Aortic smooth muscle cell (primary cell): Measurements from ENCODE around the gene IL36RN. TPM values are rescaled to one million over a fixed set of nuclear protein-coding genes. Genes with fewer than 3 reads are reported as not detected.

Experiments
- total RNA-seq: library from RNA; depleted of rRNA; stranded (reverse); fragments of >200 nt; gene quantifications from 2 replicates; pipeline ENCODE4 v1.2.3, GENCODE V29; 2014

Gene IL36RN
- total RNA-seq: not detected in 2 replicates

DNA sequence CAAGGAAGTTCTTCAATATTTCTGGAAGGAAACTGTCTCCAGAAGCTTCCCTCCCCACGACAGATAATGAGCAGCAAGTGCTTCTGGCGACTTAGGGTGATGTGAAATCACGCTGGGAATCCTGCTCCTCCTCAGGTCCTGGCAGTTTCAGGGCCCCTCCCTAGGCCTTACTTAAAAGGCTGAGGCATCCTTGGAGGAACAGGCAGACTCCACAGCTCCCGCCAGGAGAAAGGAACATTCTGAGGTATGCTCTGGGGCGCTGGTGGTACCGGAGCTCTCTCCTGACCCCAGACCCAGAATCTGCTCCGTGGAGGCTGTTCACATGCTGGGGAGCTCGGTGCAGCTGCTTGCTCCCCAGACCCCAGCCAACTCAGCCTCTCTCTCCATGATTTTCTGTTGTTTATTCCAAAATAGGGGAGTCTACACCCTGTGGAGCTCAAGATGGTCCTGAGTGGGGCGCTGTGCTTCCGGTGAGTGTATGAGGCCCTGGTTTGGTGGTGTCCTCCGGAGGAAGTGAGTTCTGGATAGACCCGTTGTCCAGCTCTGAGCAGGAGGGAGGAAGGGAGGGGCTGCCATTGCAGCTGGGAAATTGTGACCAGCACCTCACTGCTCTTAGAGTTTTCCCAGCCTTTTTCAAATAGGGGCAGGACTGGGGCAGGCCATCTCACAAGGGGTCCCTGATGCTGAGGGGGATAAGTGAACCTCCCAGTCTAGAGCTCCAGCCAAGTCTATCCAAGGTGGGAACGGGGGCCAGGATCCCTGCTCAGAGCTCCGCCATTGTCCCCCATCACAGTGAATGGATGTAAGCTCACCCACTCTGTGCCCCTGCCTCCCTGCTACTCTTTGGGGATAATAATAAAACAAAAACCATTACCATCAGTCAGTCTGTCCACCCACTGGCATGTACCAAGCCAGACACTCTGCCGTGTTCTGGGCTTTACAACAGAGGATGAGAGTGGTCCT, at the start of gene IL36RN:
IL36RN (plus strand) TSS at position 201 of the 963 bp plus-strand sequence; CDS start at position 442, 241 bp downstream.

DNA sequence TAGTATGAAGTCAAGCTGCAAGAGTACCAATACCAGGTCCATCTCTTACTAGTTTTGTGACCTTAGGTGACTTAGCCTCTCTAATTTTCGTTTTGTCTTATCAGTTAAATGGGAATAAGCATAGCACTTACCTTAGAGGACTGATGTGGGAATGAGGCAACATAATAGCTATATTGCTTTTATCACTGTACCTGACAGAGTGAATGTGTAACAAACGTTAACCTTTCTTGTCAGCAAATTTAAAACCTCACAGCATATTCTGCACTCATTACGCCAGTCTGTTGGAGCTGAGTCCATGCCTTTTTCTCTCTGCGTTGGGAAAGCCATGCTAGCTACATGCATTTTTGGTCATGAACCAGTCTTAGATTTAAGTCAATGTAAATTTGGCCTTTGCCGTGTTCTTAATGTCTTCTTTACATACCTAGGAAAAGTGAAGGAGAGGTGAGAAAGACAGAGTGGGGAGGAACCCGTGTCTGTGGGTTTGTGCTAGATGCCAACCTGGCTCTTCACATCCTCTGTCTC, 6.5 kb upstream of the IL36RN start, which contains the start of gene IL36B:
IL36B (minus strand) TSS at position 472 of the 522 bp plus-strand sequence.

DNA sequence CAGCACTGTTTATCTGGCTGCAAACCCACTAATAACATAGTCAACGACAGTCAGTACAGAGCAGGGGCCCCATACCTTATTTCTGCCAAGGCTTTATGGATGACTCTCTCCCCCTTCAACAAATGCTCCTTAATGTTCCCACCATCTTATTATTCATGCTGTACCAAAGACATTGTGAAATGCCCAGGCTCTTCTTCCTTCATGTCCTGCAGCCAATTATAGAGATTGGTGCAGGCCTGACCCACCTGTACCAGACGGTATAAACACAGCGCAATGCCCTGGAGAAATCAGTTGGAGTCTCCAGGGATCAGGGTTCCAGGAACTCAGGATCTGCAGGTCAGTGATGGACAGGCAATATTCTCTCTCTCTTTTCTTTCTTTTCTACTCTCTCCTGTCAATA, 8.7 kb downstream of the IL36RN start, which contains the start of gene IL1F10:
IL1F10 (plus strand) TSS at position 290 of the 400 bp plus-strand sequence. CDS start 4,769 bp downstream, outside the sequence.

Other genes with a start within 250 kb of the IL36RN start
- gene IL1B, start 222.4 kb upstream of the IL36RN start, total RNA-seq: 0.50 and 0.53 TPM in 2 replicates
- not detected in 2 replicates for gene IL37, start 148.0 kb upstream of the IL36RN start, total RNA-seq
- gene IL36G, start 81.2 kb upstream of the IL36RN start, total RNA-seq: not detected in 2 replicates
- gene IL36A, start 53.7 kb upstream of the IL36RN start, total RNA-seq: not detected in 2 replicates
- not detected in 2 replicates for gene IL36B, start 6.3 kb upstream of the IL36RN start, total RNA-seq
- not detected in 2 replicates for gene IL1F10, start 8.8 kb downstream of the IL36RN start, total RNA-seq
- not detected in 2 replicates for gene IL1RN, start 68.4 kb downstream of the IL36RN start, total RNA-seq
- gene PSD4, start 114.8 kb downstream of the IL36RN start, total RNA-seq: 0.19 and 0.26 TPM in 2 replicates
- 0.13 and 0.19 TPM in 2 replicates for gene PAX8, start 219.7 kb downstream of the IL36RN start, total RNA-seq